Activated CD8-positive, alpha-beta memory T cell treated with anti-CD3 and anti-CD28 coated beads, Interleukin-2, amount 50 U/mL, for 1 hour (primary cell): ENCODE results near the gene ZNF91.
"Not testable (repeated sequence)": the region's sequence is repeated elsewhere in the genome, so short reads cannot be mapped to it uniquely, and the experiment has no call there.

Experiments
- DNase-seq: peaks from one replicate; pipeline ENCODE4 v3.0.0-alpha.2; 2020; ENCODE audit errors: extremely low read depth

The ZNF91 gene

DNA sequence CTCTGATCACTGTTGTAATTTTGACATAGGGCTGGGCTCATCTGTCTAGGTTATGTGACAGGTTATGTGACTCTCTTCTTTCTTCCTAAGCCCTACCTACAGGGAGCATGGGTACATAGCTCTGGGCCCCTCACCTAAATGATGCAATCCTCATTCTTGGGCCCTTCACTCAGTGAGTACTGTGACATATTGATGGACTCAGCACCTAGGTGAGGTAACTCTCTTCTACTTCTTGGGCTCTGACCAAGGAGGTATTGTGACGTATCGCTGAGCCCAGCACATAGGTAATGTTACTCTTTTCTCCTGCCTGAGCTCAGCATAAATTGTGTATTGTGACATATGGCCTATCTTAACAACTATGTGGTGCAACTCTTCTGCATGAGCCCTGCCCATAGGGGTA, 76.3 kb downstream of the ZNF91 start:
- not testable (repeated sequence) for DNase-seq

DNA sequence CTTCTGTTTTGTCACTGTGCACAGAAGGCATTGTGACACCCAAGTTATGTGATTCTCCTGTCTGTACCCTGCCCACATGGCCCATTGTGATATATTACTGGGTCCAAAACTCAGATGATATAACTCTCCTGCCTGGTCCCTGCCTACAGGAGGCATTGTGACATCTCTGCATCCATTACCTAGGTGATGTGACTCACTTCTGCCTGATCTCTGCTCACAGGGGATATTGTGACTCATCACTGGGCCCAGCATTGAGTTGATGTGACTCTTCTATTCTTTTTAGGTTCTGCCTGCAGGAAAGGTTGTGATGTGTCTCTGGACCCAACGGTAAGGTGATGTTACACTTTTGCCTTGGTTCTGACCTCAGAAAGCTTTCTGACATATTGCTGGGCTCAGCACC, 77.1 kb downstream of the ZNF91 start:
- no peak for DNase-seq

DNA sequence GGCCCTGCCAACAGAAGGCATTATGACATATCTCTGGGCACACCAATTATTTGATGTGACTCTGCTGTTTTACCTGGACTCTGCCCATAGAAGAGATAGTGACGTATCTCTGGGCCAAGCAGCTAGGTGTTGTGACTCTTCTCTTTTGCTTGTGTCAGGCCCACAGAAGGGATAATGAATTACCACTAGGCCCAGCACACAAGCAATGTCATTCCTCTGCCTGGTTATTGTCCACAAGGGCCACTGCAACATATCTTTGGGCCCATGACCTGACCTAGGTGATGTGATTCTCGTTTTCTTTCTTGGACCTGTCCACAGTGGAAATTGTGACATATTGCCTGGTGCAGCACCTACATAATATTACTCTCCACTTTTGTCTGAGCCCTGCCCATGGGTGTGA, 80.0 kb downstream of the ZNF91 start:
- no peak for DNase-seq

DNA sequence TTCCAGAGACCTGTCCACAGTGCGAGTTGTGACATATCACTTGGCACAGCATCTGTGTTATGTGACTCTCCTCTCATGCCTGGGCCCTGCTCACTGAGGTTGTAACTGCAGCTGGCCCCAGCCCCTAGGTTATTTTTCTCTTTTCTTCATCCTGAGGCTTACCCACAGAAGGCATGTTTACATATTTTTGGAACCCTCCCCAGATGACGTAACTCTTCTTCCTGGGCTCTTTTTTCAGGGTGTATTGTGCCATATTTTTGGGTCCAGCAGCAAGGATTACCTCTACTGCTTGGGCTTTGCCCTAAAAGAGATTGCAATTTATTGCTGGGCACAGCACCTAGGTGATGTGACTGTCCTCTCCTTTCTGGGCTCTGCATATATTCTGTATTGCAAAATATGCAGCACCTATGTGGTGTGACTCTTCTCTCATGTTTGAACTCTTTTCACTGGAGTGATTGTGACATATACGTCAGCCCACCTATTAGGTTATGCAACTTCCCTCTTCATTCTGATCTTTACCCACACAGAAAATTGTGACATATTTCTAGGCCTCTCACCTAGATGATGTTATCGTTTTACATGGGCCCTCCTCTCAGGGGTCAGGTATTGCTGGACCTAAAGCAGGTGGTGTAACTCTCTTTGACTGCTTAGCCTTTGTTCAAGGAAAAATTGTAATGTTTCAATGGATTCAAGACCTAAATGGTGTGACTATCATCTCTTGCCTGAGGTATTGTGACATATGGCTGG, 80.6 kb downstream of the ZNF91 start:
- DNase-seq: no peak

DNA sequence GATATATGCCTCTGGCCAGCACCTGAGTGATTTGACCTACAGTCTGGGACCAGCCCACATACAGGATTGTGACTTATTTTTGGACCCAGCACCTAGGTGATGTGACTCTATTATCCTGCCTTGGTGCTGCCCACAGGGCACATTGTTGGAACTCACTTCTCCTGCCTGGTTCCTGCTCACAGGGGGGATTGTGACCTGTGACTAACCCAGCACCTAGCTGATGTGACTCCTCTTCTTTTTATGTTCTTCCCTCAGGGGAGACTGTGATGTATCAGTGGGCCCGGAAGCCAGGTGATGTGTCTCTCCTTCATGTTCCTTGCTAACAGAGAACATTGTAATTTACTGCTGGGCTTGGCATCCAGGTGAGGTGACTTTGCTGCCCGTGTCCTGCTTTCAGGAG, 82.1 kb downstream of the ZNF91 start:
- no peak for DNase-seq

DNA sequence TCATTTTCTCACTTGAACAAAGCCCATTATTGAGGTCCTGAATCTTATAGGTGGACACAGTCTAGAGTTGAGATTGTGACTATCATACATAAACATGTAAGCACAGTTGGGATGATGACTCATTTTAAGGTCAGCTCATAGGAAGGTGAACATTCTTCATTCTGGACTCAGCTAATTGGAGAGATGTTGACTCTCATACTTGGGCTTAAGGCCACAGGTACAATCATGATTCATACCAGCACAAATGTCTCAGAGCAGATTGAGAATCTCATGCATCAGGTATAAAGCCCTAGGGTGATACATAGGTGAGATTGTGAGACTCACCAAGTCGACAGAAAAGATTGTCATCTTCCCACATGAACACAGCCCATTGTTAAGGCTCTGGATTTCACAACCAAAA, 82.8 kb downstream of the ZNF91 start:
- DNase-seq: no peak

DNA sequence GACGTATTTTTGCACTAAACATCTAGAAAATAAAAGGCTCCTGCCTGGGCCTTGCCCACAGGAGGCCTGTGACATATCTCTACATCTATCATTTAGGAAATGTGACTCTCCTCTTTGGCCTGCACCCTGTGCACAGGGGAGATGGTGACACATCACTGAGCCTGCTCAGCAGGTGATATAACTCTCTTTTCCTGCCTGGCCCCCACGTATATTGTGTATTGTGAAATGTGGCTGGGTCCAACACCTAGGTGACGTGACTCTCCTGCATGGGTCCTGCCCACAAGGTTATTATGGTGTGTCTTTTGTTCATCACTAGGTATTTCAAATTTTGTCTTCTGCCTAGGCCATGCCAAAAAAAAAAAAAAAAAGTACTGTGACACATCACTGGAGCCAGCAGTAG, 83.7 kb downstream of the ZNF91 start:
- DNase-seq: no peak

DNA sequence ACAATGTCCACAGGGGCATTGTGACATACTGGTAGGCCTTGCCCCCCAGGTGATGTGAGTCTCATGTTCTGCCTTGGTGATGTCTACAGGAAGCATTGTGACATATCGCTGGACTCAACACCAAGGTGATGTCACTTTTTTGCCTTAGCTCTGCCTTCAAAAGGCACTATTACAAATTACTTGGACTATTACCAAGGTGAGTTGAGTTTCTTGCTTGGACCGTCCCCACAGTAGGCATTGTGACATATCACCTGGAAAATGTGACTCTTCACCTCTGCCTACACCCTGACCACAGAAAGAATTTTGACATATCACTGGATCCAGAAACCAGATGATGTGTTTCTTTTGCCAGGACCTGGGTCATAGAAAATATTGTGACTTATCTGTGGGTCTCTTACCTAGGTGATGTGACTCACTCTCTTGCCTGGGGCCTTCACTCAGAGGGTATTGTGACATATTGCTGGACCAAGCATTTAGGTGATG, 84.5 kb downstream of the ZNF91 start:
- no peak for DNase-seq

DNA sequence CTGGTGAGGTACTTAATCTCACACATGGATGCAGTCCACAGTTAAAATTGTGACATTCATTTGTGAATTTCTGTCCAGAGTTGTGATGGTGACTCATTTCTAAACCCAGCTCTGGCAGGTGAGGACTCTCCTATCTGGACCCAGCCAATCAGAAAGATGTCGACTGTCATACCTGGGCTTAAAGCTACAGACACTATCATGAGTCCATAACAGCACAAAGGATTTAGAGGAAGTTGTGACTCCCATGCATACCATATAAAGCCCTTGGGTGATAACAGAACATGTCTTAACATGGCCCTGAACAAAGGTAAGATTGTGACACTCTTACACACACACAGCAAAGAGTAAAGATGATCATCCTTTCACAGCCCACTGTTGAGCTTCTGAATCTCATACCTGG, 85.3 kb downstream of the ZNF91 start:
- no peak for DNase-seq

DNA sequence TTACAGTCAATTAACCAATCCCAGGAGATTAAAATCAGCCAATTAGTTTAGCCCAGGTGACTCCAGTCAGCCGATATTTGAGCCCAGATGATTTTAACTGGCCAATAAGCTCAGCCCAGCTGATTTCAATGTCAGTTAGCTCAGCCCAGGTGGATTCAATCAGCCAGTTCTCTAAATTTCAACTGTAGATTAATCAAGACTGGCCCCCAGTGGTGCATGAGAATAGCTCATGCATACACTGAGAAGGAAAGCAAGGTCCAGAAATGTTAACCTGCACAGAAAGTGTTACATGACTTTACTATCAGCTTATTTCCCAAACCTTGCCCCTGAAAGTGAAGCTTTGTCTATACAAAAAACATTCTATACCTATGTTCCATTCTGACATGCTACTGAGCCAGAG, 89.7 kb downstream of the ZNF91 start:
- no peak for DNase-seq

DNA sequence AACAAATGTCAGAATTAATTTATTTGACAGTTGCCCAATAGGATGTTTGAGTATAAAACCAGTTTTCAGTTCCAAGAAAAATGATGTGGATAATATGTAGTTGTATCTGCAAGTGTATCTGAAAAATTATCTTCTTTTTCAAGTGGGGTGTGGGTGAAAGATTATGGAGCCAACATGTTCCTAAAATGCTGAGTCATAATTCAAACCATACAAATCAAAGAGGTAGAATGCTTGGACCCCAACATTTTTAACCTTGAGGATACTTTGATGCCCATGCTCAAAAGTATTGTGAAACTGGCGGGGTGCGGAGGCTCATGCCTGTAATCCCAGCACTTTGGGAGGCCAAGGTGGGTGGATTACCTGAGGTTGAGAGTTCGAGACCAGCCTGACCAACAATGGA, 91.0 kb downstream of the ZNF91 start:
- no peak for DNase-seq

DNA sequence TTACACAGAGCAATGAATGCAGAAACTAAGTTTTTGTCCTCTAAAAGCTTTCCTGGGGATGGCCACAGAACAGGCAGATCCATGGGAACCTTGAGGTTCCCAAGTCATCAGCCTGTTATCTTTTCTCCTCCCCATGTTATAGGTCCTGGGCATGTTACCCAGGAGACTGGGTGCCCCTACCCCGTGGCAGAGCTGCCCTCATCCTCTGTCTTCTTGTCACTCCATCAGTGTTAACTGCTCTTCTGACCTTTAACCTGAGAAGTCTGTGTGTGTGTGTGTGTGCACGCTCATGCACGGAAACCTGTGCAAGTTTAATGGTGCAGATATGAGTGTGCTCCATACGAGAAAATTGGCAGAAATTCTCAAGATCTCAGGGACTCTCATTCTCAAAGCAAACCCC, 101.1 kb downstream of the ZNF91 start:
- DNase-seq: no peak

DNA sequence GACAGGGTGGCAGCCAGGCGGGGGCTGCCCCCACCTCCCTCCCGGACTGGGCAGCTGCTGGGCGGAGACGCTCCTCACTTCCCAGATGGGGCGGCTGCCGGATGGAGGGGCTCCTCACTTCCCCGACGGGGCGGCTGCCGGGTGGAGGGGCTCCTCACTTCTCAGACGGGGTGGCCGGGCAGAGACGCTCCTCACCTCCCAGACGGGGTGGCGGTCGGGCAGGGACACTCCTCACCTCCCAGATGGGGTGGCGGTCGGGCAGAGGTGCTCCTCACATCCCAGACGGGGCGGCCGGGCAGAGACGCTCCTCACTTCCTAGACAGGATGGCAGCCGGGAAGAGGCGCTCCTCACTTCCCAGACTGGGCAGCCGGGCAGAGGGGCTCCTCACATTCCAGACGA, 105.3 kb downstream of the ZNF91 start:
- DNase-seq: not testable (repeated sequence)
